Stimulated activated CD8-positive, alpha-beta memory T cell treated with anti-CD3 and anti-CD28 coated beads, Interleukin-15, amount 100 ng/mL, for 48 hours (primary cell): Measurements from ENCODE around the gene GAS6.
"Not testable (repeated sequence)": the region's sequence is repeated elsewhere in the genome, so short reads cannot be mapped to it uniquely, and the experiment has no call there.

Source experiments
- DNase-seq, 2 donors: peaks; one replicate each; pipeline ENCODE4 v3.0.0-alpha.2; 2020; ENCODE audit warnings: low read depth in 2 of 2

GAS6 gene

GRCh38 chr13:113808058-113808834 is 55.6 kb downstream of the GAS6 start:
- DNase-seq, result no peak

- no peak for DNase-seq
These were observed 57.4 kb downstream of the GAS6 start for GRCh38 chr13:113806526-113806925.

- no peak for DNase-seq
These were observed 57.8 kb downstream of the GAS6 start for GRCh38 chr13:113806104-113806471.

GRCh38 chr13:113805431-113806103 is 58.3 kb downstream of the GAS6 start:
- DNase-seq, result no peak

- no peak for DNase-seq
These were observed 59.0 kb downstream of the GAS6 start for GRCh38 chr13:113804703-113805430.

GRCh38 chr13:113804017-113804702 is 59.7 kb downstream of the GAS6 start:
- no peak for DNase-seq

- no peak for DNase-seq
These were observed 60.4 kb downstream of the GAS6 start for GRCh38 chr13:113803409-113804016.

GRCh38 chr13:113802761-113803160 is 61.1 kb downstream of the GAS6 start:
- no peak for DNase-seq

- no peak for DNase-seq
These were observed 61.8 kb downstream of the GAS6 start for GRCh38 chr13:113802090-113802531.

- DNase-seq, result no peak
These were observed 62.5 kb downstream of the GAS6 start for GRCh38 chr13:113801289-113801961.

- DNase-seq, result no peak
These were observed 63.3 kb downstream of the GAS6 start for GRCh38 chr13:113800576-113800926.

GRCh38 chr13:113798200-113798811 is 65.6 kb downstream of the GAS6 start:
- DNase-seq, result no peak

GRCh38 chr13:113796964-113797676 is 66.8 kb downstream of the GAS6 start:
- DNase-seq, result no peak

- DNase-seq, result no peak
These were observed 67.5 kb downstream of the GAS6 start for GRCh38 chr13:113796211-113796963.

- DNase-seq, result not testable (repeated sequence)
These were observed 68.5 kb downstream of the GAS6 start for GRCh38 chr13:113795362-113795761.

GRCh38 chr13:113794764-113795173 is 69.1 kb downstream of the GAS6 start:
- no peak for DNase-seq

GRCh38 chr13:113794086-113794485 is 69.8 kb downstream of the GAS6 start:
- DNase-seq, result no peak

GRCh38 chr13:113793718-113794085 is 70.2 kb downstream of the GAS6 start:
- DNase-seq, result no peak
